Measurements from ENCODE around the gene NAA20. TPM values are rescaled to one million over a fixed set of nuclear protein-coding genes. Genes with fewer than 3 reads are reported as not detected.

NAA20 gene
- total RNA-seq, 1 experiment from 2014 or later: 81.5 TPM

- no peaks in the 10 kb centered on the region for H3K9me3 Mint-ChIP-seq (ENCODE audit: unreplicated experiment)
- no TSS peak for BruUV-seq (replicated peaks)
- H3K27me3 ChIP-seq (replicated peaks; ENCODE audit: control insufficient read depth, insufficient read depth, low read length): no peaks in the 10 kb centered on the region
- no peaks in the 10 kb centered on the region for H3K27me3 Mint-ChIP-seq (ENCODE audit: insufficient read depth, unreplicated experiment)
- H3K9me3 ChIP-seq: no peaks in the 10 kb centered on the region
- peaks cover 39% of the 10 kb centered on the region for H3K4me1 ChIP-seq
- intact Hi-C loops (cut with micrococcal nuclease; ENCODE audit: unreplicated experiment): no loop called here
- DNase-seq: no peak
- H3K27ac Mint-ChIP-seq (ENCODE audit: unreplicated experiment): peak overlapping the region; percentile 17
- H3K4me3 ChIP-seq (ENCODE audit: low read depth, low read length): no peak overlapping the region
- TF ChIP-seq CTCF (IDR thresholded peaks at IDR 0.05; ENCODE audit: insufficient read depth in 1 of 2, low read depth in 1 of 2, low read length in 1 of 2, severe bottlenecking in 1 of 2, unreplicated experiment in 1 of 2): no peak
- peaks cover 5% of the 10 kb centered on the region for H3K36me3 Mint-ChIP-seq (ENCODE audit: insufficient read depth, unreplicated experiment)
- CTCF ChIA-PET: no interaction called here
- POLR2A ChIA-PET: no interaction called here
- no peaks in the 10 kb centered on the region for H3K36me3 ChIP-seq (ENCODE audit: control insufficient read depth, insufficient read depth, low read length)
- H3K4me3 Mint-ChIP-seq (ENCODE audit: unreplicated experiment): no peak overlapping the region
- H3K4me1 Mint-ChIP-seq (ENCODE audit: low read depth, unreplicated experiment): peaks cover 47% of the 10 kb centered on the region
Measured at GRCh38 chr20:19968466-19969073, 48.6 kb upstream of the NAA20 start.

DNA sequence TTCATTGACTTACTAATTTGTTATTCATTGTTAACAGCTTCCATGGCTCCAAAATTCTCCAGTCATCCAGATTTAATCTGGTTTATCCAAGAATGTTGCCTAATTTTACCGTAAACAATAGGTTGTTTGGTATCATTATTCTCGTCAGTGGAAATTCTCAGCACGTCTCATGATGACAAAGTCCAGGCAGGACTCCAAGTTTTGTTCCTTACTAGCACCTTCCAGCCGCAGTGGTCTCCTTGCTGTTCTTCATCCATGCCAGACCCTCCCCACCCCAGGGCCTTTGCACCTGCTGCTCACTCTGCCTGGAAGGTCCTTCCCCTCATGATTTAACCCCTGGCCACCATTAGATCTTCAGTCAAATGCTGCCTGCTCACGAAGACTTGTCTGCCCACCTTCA, 48.1 kb upstream of the NAA20 start:
- DNase-seq: no peak
- H3K9me3 Mint-ChIP-seq (ENCODE audit: unreplicated experiment): no peaks in the 10 kb centered on the region

DNA sequence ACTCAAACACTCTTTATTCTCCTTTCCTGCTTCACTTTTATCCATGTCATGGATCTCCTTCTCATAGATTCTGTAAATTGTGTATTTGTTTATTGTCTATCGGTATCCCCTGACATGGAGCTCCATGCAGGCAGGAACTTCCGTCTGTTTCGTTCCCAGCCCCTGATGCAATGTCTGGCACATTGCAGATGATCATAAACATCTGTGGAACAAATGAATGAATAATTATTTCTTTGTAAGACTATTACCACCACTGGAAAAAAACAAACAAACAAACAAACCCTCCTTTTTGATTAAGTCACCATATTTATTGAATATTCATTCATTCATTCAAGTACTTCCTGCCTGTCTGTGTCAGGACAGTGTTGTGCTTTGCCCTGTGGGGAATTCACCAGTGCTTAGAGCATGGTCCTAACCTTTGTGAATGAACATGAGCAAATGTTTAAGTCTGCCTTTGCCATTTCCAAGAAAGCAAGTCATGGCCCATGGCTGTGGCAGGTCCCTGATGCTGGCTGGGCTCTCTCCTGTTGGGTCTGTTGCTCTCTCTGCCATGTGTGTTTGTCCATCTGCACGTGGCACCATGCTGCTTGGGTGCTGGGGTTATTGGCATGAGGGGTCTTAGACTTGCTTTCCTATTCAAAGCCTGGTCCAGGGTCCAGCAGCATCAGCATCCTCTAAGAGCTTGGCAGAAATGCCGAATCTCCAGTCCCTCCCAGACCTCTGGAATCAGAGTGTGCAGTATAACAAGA, 47.5 kb upstream of the NAA20 start:
- no peak for TF ChIP-seq CTCF (IDR thresholded peaks at IDR 0.05; ENCODE audit: insufficient read depth in 1 of 2, low read depth in 1 of 2, low read length in 1 of 2, severe bottlenecking in 1 of 2, unreplicated experiment in 1 of 2)
- DNase-seq: no peak
- H3K27ac Mint-ChIP-seq (ENCODE audit: unreplicated experiment): peak overlapping the region; percentile 49
- peaks cover 5% of the 10 kb centered on the region for H3K36me3 Mint-ChIP-seq (ENCODE audit: insufficient read depth, unreplicated experiment)
- ChIA-PET POLR2A (no interaction called here), CTCF (no interaction called here)
- H3K9me3 Mint-ChIP-seq (ENCODE audit: unreplicated experiment): no peaks in the 10 kb centered on the region
- intact Hi-C loops (cut with micrococcal nuclease; ENCODE audit: unreplicated experiment): no loop called here
- no TSS peak for BruUV-seq (replicated peaks)
- peaks cover 39% of the 10 kb centered on the region for H3K4me1 ChIP-seq
- H3K4me3 ChIP-seq (ENCODE audit: low read depth, low read length): no peak overlapping the region
- H3K9me3 ChIP-seq: no peaks in the 10 kb centered on the region
- H3K4me1 Mint-ChIP-seq (ENCODE audit: low read depth, unreplicated experiment): peaks cover 48% of the 10 kb centered on the region
- H3K4me3 Mint-ChIP-seq (ENCODE audit: unreplicated experiment): no peak overlapping the region
- no peaks in the 10 kb centered on the region for H3K27me3 ChIP-seq (replicated peaks; ENCODE audit: control insufficient read depth, insufficient read depth, low read length)
- H3K36me3 ChIP-seq (ENCODE audit: control insufficient read depth, insufficient read depth, low read length): no peaks in the 10 kb centered on the region
- no peaks in the 10 kb centered on the region for H3K27me3 Mint-ChIP-seq (ENCODE audit: insufficient read depth, unreplicated experiment)

More for the DNA sequence above, 48.1 kb upstream of the NAA20 start:
- peaks cover 5% of the 10 kb centered on the region for H3K36me3 Mint-ChIP-seq (ENCODE audit: insufficient read depth, unreplicated experiment)
- TF ChIP-seq CTCF (IDR thresholded peaks at IDR 0.05; ENCODE audit: insufficient read depth in 1 of 2, low read depth in 1 of 2, low read length in 1 of 2, severe bottlenecking in 1 of 2, unreplicated experiment in 1 of 2): no peak
- H3K4me3 Mint-ChIP-seq (ENCODE audit: unreplicated experiment): no peak overlapping the region
- Histone ChIP-seq H3K4me3 (ENCODE audit: low read depth, low read length) (no peak overlapping the region), H3K27me3 (replicated peaks; ENCODE audit: control insufficient read depth, insufficient read depth, low read length) (no peaks in the 10 kb centered on the region), H3K4me1 (peaks cover 39% of the 10 kb centered on the region), H3K36me3 (ENCODE audit: control insufficient read depth, insufficient read depth, low read length) (no peaks in the 10 kb centered on the region), H3K9me3 (no peaks in the 10 kb centered on the region)
- intact Hi-C loops (cut with micrococcal nuclease; ENCODE audit: unreplicated experiment): no loop called here
- peak overlapping the region; percentile 49 for H3K27ac Mint-ChIP-seq (ENCODE audit: unreplicated experiment)
- ChIA-PET CTCF (no interaction called here), POLR2A (no interaction called here)
- no TSS peak for BruUV-seq (replicated peaks)
- peaks cover 48% of the 10 kb centered on the region for H3K4me1 Mint-ChIP-seq (ENCODE audit: low read depth, unreplicated experiment)
- H3K27me3 Mint-ChIP-seq (ENCODE audit: insufficient read depth, unreplicated experiment): no peaks in the 10 kb centered on the region
